ENCODE data around the gene MAGEA3. TPM values are rescaled to one million over a fixed set of nuclear protein-coding genes. Genes with fewer than 3 reads are reported as not detected.

The MAGEA3 gene
- total RNA-seq, 4 donors from 2014 or later: not detected

Other genes starting within 250 kb of the MAGEA3 start
- under 1 TPM in 1 of 4 donors, not detected in 3; 0.23 TPM for gene GABRA3, start 247.5 kb upstream of the MAGEA3 start, total RNA-seq
- gene GABRQ, start 60.9 kb upstream of the MAGEA3 start, total RNA-seq: under 1 TPM; 0.13 to 0.32 (median 0.20) TPM
- not detected for gene CSAG2, start 10.5 kb downstream of the MAGEA3 start, total RNA-seq
- not detected for gene MAGEA2B, start 15.8 kb downstream of the MAGEA3 start, total RNA-seq
- not detected for gene CSAG1, start 34.9 kb downstream of the MAGEA3 start, total RNA-seq
- not detected for gene MAGEA12, start 35.0 kb downstream of the MAGEA3 start, total RNA-seq
- not detected for gene MAGEA2, start 55.0 kb downstream of the MAGEA3 start, total RNA-seq
- not detected for gene CSAG3, start 60.4 kb downstream of the MAGEA3 start, total RNA-seq
- not detected for gene MAGEA6, start 70.9 kb downstream of the MAGEA3 start, total RNA-seq
- gene CETN2, start 132.0 kb downstream of the MAGEA3 start, total RNA-seq: 10 to 100 TPM; 10.5 to 18.8 (median 13.5) TPM
- gene NSDHL, start 132.3 kb downstream of the MAGEA3 start, total RNA-seq: 10 to 100 TPM; 13.2 to 22.5 (median 17.9) TPM
- 10 to 100 TPM; 58.8 to 77.1 (median 72.1) TPM for gene ZNF185, start 199.3 kb downstream of the MAGEA3 start, total RNA-seq